Fibroblast of mammary gland (primary cell): ENCODE measurements around the gene SLC25A3.
"Not testable (repeated sequence)": the region's sequence is repeated elsewhere in the genome, so short reads cannot be mapped to it uniquely, and the experiment has no call there.

Experiments
- DNase-seq: peaks from one replicate; pipeline ENCODE4 v3.0.0-alpha.2; 2010; ENCODE audit warnings: low read depth
- H3K4me3 ChIP-seq: 2 replicates; pipeline ENCODE4 v1.5.1; 2011; ENCODE audit warnings: low read depth, mild to moderate bottlenecking, low read length, moderate library complexity; ENCODE audit not compliant: control insufficient read depth
- TF ChIP-seq, protein P1 (sequence below): conservative IDR thresholded peaks from 2 replicates; pipeline ENCODE4 v1.5.1; 2011; ENCODE audit warnings: low read depth, low read length, inconsistent platforms; ENCODE audit not compliant: control insufficient read depth, insufficient read depth

Gene SLC25A3

DNA sequence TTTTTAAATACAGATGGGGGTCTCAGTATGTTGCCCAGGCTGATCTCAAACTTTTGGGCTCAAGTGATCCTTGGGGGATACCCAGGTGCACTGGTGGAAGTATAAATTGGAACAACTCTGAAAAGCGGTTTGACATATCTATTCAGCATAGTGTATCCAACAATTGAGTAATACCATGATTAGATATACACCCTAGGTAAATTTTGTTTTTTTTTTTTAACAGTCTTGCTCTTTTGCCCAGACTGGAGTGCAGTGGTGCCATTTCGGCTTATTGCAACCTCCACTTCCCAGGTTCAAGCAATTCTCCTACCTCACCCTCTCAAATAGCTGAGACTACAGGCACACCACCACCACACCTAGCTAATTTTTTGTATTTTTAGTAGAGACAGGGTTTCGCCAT, 31.6 kb upstream of the SLC25A3 start:
- TF ChIP-seq, protein P1, sequence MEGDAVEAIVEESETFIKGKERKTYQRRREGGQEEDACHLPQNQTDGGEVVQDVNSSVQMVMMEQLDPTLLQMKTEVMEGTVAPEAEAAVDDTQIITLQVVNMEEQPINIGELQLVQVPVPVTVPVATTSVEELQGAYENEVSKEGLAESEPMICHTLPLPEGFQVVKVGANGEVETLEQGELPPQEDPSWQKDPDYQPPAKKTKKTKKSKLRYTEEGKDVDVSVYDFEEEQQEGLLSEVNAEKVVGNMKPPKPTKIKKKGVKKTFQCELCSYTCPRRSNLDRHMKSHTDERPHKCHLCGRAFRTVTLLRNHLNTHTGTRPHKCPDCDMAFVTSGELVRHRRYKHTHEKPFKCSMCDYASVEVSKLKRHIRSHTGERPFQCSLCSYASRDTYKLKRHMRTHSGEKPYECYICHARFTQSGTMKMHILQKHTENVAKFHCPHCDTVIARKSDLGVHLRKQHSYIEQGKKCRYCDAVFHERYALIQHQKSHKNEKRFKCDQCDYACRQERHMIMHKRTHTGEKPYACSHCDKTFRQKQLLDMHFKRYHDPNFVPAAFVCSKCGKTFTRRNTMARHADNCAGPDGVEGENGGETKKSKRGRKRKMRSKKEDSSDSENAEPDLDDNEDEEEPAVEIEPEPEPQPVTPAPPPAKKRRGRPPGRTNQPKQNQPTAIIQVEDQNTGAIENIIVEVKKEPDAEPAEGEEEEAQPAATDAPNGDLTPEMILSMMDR = no peak
- no peak for DNase-seq
- H3K4me3 ChIP-seq = no peak overlapping the region

DNA sequence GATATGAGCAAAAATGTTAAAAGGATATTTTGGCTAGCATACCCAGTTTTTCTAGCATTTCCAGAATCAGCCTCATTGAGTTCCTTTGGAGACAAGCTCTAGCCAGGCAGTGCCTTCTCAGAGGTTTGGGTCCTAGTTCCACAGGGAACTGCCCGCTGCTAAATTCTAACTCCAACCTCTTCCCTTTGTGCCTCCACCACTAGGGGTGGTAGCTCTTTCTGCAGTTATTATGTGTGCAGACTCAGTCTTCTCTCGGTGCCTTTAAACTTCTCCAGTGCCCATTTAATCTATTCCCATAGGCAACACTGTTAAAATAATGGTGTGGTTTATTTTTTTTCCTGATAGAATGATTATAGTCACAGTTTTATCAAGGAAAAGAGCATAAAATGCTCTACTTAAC, 21.5 kb upstream of the SLC25A3 start:
- no peak overlapping the region for H3K4me3 ChIP-seq
- DNase-seq = no peak
- TF ChIP-seq, protein P1 = peak; percentile 41

DNA sequence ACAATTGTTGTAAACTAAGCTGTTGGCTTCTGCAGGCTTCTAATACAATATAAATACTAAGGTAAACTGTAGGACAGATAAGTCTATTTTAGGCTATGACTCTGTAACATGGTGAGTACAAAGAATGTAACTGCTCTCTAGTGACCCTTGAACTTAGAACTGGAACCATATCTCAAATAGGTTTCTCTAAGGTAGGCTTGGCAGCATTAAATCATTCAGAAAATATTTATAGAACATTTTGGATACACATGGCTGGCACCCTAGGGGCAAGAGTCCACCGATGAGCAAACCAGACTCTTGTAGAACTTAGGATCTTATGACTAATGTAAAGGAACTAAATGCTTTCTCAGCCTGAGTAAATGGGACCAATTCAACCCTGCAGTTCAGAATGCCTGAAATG, 19.4 kb upstream of the SLC25A3 start:
- no peak overlapping the region for H3K4me3 ChIP-seq
- TF ChIP-seq, protein P1 = no peak
- DNase-seq = no peak

DNA sequence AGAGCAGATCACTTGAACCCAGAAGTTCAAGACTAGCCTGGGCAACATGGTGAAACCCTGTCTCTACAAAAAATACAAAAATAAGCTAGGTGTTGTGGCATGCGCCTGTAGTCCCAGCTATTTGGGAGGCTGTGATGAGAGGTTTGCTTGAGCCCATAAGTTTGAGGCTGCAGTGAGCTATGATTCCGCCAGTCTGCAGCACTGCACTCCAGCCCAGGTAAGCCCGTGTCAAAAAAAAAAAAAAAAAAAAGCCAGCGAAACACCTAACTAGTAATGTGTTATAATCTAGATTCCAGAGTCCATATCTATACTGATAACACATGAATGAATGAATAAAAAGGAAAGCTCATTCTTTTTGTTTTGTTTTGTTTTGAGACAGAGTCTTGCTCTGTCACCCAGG, 18.5 kb upstream of the SLC25A3 start:
- DNase-seq = no peak
- H3K4me3 ChIP-seq = no peak overlapping the region
- TF ChIP-seq, protein P1 = no peak

DNA sequence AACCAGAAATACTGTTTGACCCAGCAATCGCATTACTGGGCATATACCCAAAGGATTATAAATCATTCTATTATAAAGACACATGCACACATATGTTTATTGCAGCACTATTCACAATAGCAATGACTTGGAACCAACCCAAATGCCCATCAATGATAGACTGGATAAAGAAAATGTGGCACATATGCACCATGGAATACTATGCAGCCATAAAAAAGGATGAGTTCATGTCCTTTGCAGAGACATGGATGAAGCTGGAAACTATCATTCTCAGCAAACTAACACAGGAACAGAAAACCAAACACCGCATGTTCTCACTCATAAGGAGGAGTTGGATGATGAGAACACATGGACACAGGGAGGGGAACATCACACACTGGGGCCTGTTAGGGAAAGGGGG, 16.7 kb upstream of the SLC25A3 start:
- H3K4me3 ChIP-seq, DNase-seq: not testable (repeated sequence)

DNA sequence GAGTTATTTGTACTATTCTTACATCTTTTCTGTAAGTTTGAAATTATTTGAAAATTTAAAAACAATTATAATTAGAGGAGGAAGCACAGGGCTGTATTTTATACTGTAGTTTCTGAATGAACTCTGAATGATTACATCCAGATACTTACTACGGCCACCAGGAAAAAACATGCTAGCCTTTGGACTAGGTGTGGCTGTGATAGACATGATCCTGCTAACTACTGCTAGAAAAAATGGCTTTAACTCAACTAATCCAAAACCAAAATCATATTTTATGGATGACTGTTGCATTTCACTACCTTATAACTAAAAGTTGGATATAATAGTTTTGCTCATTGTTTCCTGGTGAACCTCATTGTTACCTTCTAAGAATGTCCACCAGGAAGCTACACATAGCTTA, 15.1 kb upstream of the SLC25A3 start:
- DNase-seq = no peak
- TF ChIP-seq, protein P1 = no peak
- no peak overlapping the region for H3K4me3 ChIP-seq

DNA sequence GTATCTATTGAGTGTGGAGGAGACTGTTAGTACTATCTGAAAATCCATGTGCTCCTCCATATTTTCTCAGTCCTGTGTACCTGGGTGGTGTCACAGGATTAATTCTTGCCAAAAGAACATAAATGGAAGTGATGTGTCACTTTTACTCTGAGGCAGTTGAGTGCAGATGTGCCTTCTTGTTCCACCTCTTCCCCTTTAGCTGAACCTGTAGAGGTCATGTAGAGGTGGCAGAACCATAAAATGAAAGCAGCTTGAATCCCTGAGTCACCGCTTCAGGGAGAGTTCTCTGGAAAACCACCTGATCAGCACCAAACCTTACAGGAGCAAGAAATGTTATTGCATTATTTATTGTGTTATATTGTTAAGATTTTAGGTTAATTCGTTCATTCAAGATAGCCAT, 14.7 kb upstream of the SLC25A3 start:
- no peak overlapping the region for H3K4me3 ChIP-seq
- TF ChIP-seq, protein P1 = no peak
- DNase-seq = no peak
